ENCODE results near the gene RNF213. TPM values are rescaled to one million over a fixed set of nuclear protein-coding genes. Genes with fewer than 3 reads are reported as not detected.

Gene RNF213
- total and polyA plus RNA-seq, 10 donors = 36.7 to 481 (median 337) TPM

GRCh38 chr17:80348551-80349150, 88.0 kb downstream of the RNF213 start:
- no peak for TF ChIP-seq CTCF (IDR thresholded peaks at IDR 0.05 in 8 of 11, conservative IDR thresholded peaks at IDR 0.05 in 3 of 11)
- TF ChIP-seq POLR2AphosphoS5 (IDR thresholded peaks at IDR 0.05) = no peak
- no peak for TF ChIP-seq POLR2A (IDR thresholded peaks at IDR 0.05)
- Histone ChIP-seq H3K27me3 (replicated peaks in 1 of 7) (no peaks in the 10 kb centered on the region), H3K4me1 (no peaks in the 10 kb centered on the region), H3K9me3 (no peaks in the 10 kb centered on the region), H3K27ac (no peak overlapping the region), H3K4me3 (no peak overlapping the region), H3K36me3 (peaks cover 29 to 100% (median 100%) of the 10 kb centered on the region in 6 donors)
- WGBS, 5 donors = 91 to 98% (median 95%) methylated on average over 17 to 18 of the region's 18 CpGs
- intact Hi-C loops (cut with DNase I; ENCODE audit: low total_unique reads) = no loop called here
- DNase-seq = peak; percentile 37

- peaks cover 33 to 100% (median 100%) of the 10 kb centered on the region in 6 donors for H3K36me3 ChIP-seq
- DNase-seq = peak; percentile 23
- no peaks in the 10 kb centered on the region for H3K4me1 ChIP-seq
- H3K4me3 ChIP-seq = no peak overlapping the region
- no peaks in the 10 kb centered on the region for H3K9me3 ChIP-seq
- intact Hi-C loops (cut with DNase I; ENCODE audit: low total_unique reads) = no loop called here
- peak in 1 of 3 donors; percentile 4 for TF ChIP-seq POLR2AphosphoS5 (IDR thresholded peaks at IDR 0.05)
- no peak for TF ChIP-seq CTCF (IDR thresholded peaks at IDR 0.05 in 8 of 11, conservative IDR thresholded peaks at IDR 0.05 in 3 of 11)
- no peak for TF ChIP-seq POLR2A (IDR thresholded peaks at IDR 0.05)
- WGBS, 5 donors = 75 to 82% (median 78%) methylated on average over 19 of the region's 19 CpGs
- no peak overlapping the region for H3K27ac ChIP-seq
- no peaks in the 10 kb centered on the region for H3K27me3 ChIP-seq (replicated peaks in 1 of 7)
Measured at GRCh38 chr17:80349151-80349651, 88.5 kb downstream of the RNF213 start.

- H3K27me3 ChIP-seq (replicated peaks in 1 of 7) = no peaks in the 10 kb centered on the region
- intact Hi-C loops (cut with DNase I; ENCODE audit: low total_unique reads) = no loop called here
- H3K4me3 ChIP-seq = no peak overlapping the region
- H3K36me3 ChIP-seq = peaks cover 34 to 100% (median 100%) of the 10 kb centered on the region in 6 donors
- H3K9me3 ChIP-seq = no peaks in the 10 kb centered on the region
- peak; percentile 25 for DNase-seq
- no peak for TF ChIP-seq CTCF (IDR thresholded peaks at IDR 0.05 in 8 of 11, conservative IDR thresholded peaks at IDR 0.05 in 3 of 11)
- TF ChIP-seq POLR2AphosphoS5 (IDR thresholded peaks at IDR 0.05) = peak in 2 of 3 donors; percentile 5 to 49
- H3K4me1 ChIP-seq = no peaks in the 10 kb centered on the region
- H3K27ac ChIP-seq = no peak overlapping the region
- WGBS, 5 donors = 94 to 97% (median 95%) methylated on average over 18 of the region's 18 CpGs
Measured at GRCh38 chr17:80349751-80350150, 89.1 kb downstream of the RNF213 start.

GRCh38 chr17:80352216-80352895, 91.7 kb downstream of the RNF213 start:
- intact Hi-C loops (cut with DNase I; ENCODE audit: low total_unique reads) = no loop called here
- H3K27ac ChIP-seq = no peak overlapping the region
- H3K9me3 ChIP-seq = no peaks in the 10 kb centered on the region
- peaks cover 27 to 97% (median 95%) of the 10 kb centered on the region in 6 donors for H3K36me3 ChIP-seq
- no peak overlapping the region for H3K4me3 ChIP-seq
- H3K4me1 ChIP-seq = no peaks in the 10 kb centered on the region
- H3K27me3 ChIP-seq (replicated peaks in 1 of 7) = no peaks in the 10 kb centered on the region
- WGBS, 5 donors = 92 to 96% (median 93%) methylated on average over 22 of the region's 22 CpGs
- TF ChIP-seq POLR2A (IDR thresholded peaks at IDR 0.05) (no peak), POLR2AphosphoS5 (IDR thresholded peaks at IDR 0.05) (no peak), CTCF (IDR thresholded peaks at IDR 0.05 in 8 of 11, conservative IDR thresholded peaks at IDR 0.05 in 3 of 11) (no peak)
- peak; percentile 55 for DNase-seq
